HL-60/S4 treated with phorbol 12-myristate 13-acetate at 8.2 ng/mL for 4 days and 3 days (cell line): ENCODE results near the gene PTGDR.

ENCODE experiments used
- in situ Hi-C: fragments of 300-500 bp; cut with MboI; formaldehyde crosslinking; loops from 2 replicates; pipeline ENCODE4 v1.15.0; 2022; ENCODE audit warnings: low sequenced_read_pairs

PTGDR gene, protein sequence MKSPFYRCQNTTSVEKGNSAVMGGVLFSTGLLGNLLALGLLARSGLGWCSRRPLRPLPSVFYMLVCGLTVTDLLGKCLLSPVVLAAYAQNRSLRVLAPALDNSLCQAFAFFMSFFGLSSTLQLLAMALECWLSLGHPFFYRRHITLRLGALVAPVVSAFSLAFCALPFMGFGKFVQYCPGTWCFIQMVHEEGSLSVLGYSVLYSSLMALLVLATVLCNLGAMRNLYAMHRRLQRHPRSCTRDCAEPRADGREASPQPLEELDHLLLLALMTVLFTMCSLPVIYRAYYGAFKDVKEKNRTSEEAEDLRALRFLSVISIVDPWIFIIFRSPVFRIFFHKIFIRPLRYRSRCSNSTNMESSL

GRCh38 chr14:52267501-52268278, at the start of gene PTGDR:
Gene PTGDR, plus strand, starts transcription at chr14:52267698. Its CDS starts 117 bp downstream, at chr14:52267815.
- in situ Hi-C loops: no loop called here

- in situ Hi-C loops: no loop called here
These were observed 47.9 kb upstream of the PTGDR start for GRCh38 chr14:52219488-52220084.

- in situ Hi-C loops: no loop called here
These were observed 46.3 kb upstream of the PTGDR start for GRCh38 chr14:52220924-52221811.

- in situ Hi-C loops: no loop called here
These were observed 44.6 kb upstream of the PTGDR start for GRCh38 chr14:52222901-52223300.

- in situ Hi-C loops: no loop called here
These were observed 39.8 kb upstream of the PTGDR start for GRCh38 chr14:52227619-52228222.

DNA sequence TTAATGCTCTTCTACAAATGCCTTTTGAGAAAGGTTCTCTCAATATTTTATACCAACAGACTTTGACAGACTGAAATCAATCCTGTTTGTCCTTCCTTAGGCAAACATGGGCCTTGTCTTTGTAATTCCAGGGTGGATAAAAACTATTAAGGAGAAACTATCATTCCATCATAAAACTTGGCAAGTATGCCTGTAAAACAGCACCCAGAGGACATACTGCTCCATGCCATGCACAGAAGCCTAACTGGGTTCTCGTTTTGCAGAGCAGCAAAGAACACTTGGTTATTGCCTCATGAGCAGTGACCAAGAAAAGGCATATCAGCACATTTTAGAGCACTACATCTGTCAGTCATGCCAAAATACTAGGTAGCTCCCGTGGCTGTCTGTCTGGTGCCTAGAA, 33.8 kb upstream of the PTGDR start:
- in situ Hi-C loops: no loop called here

GRCh38 chr14:52235434-52235833, 32.1 kb upstream of the PTGDR start:
- in situ Hi-C loops: no loop called here

GRCh38 chr14:52235866-52236510, 31.5 kb upstream of the PTGDR start:
- in situ Hi-C loops: no loop called here

DNA sequence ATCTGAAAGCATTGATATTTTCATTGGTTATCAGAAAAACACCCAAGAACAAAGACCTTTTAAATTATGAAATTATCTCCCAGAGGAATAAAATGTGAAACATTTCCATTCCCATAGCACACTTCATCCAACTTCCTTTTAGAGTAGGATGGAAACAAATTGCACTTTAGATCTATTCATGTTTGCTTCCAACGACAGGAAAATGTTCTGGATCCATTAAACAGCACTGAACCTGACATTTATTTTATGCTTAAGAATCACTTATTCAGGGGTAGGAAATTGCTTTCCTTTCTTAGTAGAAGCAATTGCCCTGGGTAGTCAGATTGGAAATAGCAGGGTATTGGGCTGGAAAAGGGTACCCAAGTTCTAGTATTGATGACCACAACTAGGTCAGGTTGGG, 28.8 kb upstream of the PTGDR start:
- in situ Hi-C loops: no loop called here

DNA sequence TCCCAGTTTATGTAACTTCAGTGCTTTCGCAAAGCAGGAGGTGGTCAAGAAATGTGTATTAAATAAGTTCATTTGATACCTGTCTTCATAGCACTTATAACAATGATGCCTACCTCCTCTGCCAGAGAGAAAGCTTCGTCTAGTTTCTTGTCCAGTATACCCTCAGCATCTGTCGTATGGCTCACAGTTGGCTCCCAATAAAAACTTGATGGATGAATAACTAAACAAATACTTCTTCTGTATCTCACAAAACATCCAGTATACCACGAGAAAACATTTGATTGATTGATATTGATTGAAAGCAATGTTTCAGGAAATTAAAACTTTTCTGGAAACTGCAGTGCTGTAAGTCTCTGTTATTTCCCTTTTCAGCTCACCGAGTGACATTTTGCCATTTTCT, 26.9 kb upstream of the PTGDR start:
- in situ Hi-C loops: no loop called here

DNA sequence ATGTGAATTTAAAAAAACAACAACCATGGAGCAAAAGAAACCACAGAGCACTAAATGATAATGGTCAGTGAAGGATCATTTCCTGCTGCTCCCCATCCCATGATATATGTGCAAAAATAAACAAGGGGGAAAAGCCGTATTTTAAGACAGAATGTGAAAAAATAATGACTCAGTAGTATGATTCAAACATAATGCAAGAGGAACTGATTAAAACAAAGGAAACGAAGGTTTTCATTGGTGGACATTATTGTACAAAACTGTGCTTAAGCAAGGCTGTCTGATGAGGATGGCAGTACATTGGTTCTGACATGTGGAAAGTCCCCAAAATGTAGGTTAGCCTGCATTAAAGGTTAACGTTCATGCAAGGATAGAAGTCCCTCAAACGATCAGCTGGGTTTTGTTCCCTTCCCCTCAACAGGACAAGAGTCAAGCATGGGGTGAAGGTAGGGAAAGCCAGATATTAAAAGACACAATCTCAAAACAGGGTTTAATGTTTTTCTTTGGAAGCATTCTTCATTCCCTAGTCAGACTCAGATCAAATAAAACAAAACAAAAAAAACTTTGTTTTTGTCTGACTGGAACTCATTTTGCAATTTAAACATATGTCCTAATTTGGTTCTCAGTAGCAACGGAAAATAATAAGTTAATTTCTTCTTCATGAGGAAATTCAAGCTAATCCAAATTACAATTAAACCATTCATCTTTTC, 26.3 kb upstream of the PTGDR start:
- in situ Hi-C loops: no loop called here

DNA sequence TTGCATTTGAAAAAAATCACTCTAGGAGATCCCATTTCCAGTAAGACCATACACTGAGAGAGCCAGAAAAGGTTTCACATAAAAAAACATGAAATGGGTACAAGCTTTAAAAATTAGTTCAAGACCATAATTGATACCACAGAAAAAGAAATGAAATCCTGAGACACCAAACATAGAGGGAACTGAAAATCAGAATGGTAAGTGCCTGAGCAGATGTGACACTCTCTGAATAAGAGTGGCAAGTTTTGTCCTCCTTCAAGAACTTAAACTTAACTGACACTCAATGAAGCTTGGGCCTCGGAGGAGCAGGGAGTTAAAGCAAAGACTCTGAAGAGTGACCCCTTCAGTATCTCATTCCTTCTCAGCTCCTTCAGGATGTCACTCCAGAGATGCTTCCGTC, 23.2 kb upstream of the PTGDR start:
- in situ Hi-C loops: no loop called here

- in situ Hi-C loops: no loop called here
These were observed 22.5 kb upstream of the PTGDR start for GRCh38 chr14:52244997-52245396.

- in situ Hi-C loops: no loop called here
These were observed 19.4 kb upstream of the PTGDR start for GRCh38 chr14:52248057-52248456.

GRCh38 chr14:52251724-52252123, 15.8 kb upstream of the PTGDR start:
- in situ Hi-C loops: no loop called here

- in situ Hi-C loops: no loop called here
These were observed 14.0 kb upstream of the PTGDR start for GRCh38 chr14:52253503-52253902.

- in situ Hi-C loops: no loop called here
These were observed 13.4 kb upstream of the PTGDR start for GRCh38 chr14:52254086-52254485.

GRCh38 chr14:52258783-52259182, 8.7 kb upstream of the PTGDR start:
- in situ Hi-C loops: no loop called here

DNA sequence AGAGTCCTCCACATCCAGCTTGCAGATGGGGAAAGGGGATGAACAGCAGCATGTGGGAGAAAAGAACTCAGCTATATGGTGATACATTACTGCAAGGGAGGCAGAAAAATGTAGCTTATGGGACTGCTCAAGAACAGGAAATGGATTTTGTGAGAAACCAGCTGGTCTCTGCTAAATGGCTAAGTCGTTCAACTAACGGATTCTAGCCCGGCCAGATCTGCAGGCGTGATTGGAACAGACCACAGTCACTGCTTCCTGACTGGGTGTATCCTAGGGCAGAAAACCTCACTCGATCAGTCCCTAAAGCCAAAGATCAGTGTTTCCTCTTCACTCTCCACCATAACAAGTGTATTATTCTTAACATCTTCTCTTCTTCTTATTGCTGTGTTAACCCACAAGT, 8.1 kb upstream of the PTGDR start:
- in situ Hi-C loops: no loop called here
